Epithelial cell of proximal tubule (primary cell): ENCODE data around the gene CRTC3. TPM values are rescaled to one million over a fixed set of nuclear protein-coding genes. Genes with fewer than 3 reads are reported as not detected.

Source experiments
- DNase-seq: peaks from one replicate; pipeline ENCODE4 v3.0.0-alpha.2; 2011; ENCODE audit warnings: low read depth
- H3K4me3 ChIP-seq: 2 replicates; pipeline ENCODE4 v1.5.1; 2011; ENCODE audit warnings: low read depth, mild to moderate bottlenecking, low read length
- total RNA-seq: library from RNA; depleted of rRNA; stranded (reverse); fragments of >200 nt; gene quantifications from 2 replicates; pipeline ENCODE4 v1.2.3, GENCODE V29; 2015
- TF ChIP-seq, protein P1 (sequence below): conservative IDR thresholded peaks from 2 replicates; pipeline ENCODE4 v1.5.1; 2012; ENCODE audit warnings: low read depth, mild to moderate bottlenecking, low read length

The CRTC3 gene
- total RNA-seq, 1 donor from 2014 or later, result 7.1 TPM

GRCh38 chr15:90598031-90598577, 68.4 kb downstream of the CRTC3 start:
- no peak overlapping the region for H3K4me3 ChIP-seq
- DNase-seq, result no peak
- TF ChIP-seq, protein P1, sequence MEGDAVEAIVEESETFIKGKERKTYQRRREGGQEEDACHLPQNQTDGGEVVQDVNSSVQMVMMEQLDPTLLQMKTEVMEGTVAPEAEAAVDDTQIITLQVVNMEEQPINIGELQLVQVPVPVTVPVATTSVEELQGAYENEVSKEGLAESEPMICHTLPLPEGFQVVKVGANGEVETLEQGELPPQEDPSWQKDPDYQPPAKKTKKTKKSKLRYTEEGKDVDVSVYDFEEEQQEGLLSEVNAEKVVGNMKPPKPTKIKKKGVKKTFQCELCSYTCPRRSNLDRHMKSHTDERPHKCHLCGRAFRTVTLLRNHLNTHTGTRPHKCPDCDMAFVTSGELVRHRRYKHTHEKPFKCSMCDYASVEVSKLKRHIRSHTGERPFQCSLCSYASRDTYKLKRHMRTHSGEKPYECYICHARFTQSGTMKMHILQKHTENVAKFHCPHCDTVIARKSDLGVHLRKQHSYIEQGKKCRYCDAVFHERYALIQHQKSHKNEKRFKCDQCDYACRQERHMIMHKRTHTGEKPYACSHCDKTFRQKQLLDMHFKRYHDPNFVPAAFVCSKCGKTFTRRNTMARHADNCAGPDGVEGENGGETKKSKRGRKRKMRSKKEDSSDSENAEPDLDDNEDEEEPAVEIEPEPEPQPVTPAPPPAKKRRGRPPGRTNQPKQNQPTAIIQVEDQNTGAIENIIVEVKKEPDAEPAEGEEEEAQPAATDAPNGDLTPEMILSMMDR, result peak; percentile 21

DNA sequence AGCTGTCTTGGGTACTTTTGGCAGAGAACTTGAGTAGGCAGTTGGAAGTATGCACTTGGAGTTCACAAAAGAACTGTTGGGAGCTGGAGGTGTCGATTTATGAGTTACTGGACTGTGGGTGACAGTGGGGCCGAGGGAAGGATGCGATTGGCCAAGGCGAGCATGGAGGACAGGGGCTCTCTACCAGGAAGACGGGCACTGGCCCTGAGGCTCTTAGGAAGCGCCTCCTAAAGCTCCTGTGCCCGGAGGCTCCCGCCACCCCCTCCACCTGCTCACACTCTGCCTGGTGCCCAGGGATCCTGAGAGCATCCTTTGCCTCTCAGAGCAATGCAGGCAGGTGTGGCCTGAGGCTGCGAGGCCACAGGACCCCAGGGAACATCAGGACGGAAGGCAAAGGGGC, 69.0 kb downstream of the CRTC3 start:
- no peak overlapping the region for H3K4me3 ChIP-seq
- no peak for DNase-seq
- TF ChIP-seq, protein P1, result no peak

DNA sequence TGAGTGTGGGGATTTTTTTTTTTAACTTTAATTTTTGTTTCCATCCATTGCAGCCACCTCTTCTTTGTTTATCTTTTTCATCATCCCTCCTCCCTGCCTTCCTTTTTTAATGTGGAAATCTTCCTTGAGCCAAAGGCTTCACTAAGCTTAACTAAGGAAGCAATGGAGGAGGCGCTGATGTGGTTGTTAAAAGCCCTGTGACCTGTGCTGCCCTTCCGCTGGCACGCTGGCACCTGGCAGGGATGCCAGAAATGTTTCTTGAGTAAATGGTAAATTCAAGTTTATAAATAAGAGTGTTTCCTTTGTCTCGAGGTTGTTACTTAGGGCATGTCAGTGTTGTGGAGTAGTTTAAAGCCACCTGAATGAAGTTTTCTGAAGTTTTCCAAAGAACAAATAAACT, 69.4 kb downstream of the CRTC3 start:
- TF ChIP-seq, protein P1, result no peak
- no peak overlapping the region for H3K4me3 ChIP-seq
- no peak for DNase-seq

DNA sequence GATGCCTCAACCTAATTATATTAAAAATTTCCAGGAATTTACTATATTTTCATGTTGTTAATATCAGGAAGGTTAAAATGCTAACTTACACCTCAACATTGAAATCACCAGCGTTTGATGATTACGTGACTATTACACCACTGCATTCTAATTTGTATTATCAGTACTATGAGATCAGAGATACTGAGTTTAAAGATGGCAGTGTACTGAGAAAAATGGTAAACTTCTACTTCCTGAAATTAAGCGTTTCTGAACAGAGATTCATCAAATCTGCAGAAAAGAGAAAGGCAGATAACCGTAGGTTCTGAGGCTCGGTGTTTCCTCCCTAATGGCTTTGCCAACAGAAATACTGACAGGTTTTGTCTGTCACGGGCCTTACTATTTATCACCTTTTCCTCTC, 69.9 kb downstream of the CRTC3 start:
- no peak overlapping the region for H3K4me3 ChIP-seq
- DNase-seq, result no peak
- TF ChIP-seq, protein P1, result no peak

DNA sequence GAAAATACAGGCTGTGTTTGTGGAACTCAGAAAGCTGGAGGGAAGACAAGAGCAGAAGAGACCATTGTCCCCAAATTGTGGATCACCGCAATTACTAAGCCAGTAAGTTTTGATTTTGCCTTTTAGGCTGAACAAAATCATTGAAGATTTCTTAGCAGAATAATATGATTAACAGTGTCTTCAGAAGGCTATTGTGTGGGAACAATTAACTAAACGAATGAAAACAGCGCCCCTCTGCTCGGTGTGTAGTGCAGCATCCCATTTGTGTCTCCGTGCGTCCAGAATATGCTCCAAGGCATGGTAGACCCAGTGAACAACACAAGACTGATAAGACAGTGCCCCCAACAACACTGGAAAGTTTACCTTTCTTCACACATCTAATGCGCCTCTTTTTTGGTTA, 71.2 kb downstream of the CRTC3 start:
- DNase-seq, result no peak
- TF ChIP-seq, protein P1, result no peak
- no peak overlapping the region for H3K4me3 ChIP-seq

DNA sequence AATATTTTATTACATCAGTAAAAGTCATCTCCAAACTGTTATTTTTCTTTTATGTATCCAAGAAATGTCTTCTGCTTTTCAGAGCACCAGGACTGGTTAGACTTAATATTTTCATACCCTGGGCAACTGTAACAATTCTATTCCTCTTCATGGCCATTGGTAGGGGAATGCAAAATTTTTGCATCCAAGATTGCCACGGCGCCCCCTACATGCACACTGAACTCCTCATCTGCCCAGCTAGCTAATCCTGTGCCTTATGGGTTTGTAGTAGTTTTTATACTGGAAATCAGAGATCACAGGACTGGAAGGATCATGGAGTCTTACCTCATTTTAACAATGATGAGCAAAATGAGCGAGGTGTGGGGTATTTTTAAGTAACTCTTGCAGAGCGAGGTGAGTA, 74.2 kb downstream of the CRTC3 start:
- H3K4me3 ChIP-seq, result no peak overlapping the region
- TF ChIP-seq, protein P1, result peak; percentile 74
- DNase-seq, result no peak

GRCh38 chr15:90606641-90607040, 76.9 kb downstream of the CRTC3 start:
- TF ChIP-seq, protein P1, result no peak
- H3K4me3 ChIP-seq, result no peak overlapping the region
- no peak for DNase-seq
